Glutamatergic neuron (in vitro differentiated cells): ENCODE measurements around the gene LDLRAD4. TPM values are rescaled to one million over a fixed set of nuclear protein-coding genes. Genes with fewer than 3 reads are reported as not detected.

Experiments used
- DNase-seq: peaks from one replicate; pipeline ENCODE4 v3.0.0; 2022
- H3K27ac Mint-ChIP-seq: one replicate; pipeline ENCODE4 v1.8.0; 2020; ENCODE audit warnings: mild to moderate bottlenecking, mixed read lengths, inconsistent platforms; ENCODE audit not compliant: unreplicated experiment
- H3K27me3 Mint-ChIP-seq: one replicate; pipeline ENCODE4 v1.8.0; 2020; ENCODE audit warnings: mild to moderate bottlenecking, moderate library complexity, mixed read lengths, inconsistent platforms; ENCODE audit not compliant: unreplicated experiment
- H3K36me3 Mint-ChIP-seq: one replicate; pipeline ENCODE4 v1.8.0; 2020; ENCODE audit warnings: mild to moderate bottlenecking, mixed read lengths, inconsistent platforms; ENCODE audit not compliant: unreplicated experiment
- H3K4me1 Mint-ChIP-seq: one replicate; pipeline ENCODE4 v1.8.0; 2020; ENCODE audit warnings: mild to moderate bottlenecking, low read depth, mixed read lengths, inconsistent platforms; ENCODE audit not compliant: unreplicated experiment
- H3K4me3 Mint-ChIP-seq: one replicate; pipeline ENCODE4 v1.8.0; 2020; ENCODE audit warnings: mild to moderate bottlenecking, mixed read lengths, inconsistent platforms; ENCODE audit not compliant: unreplicated experiment
- H3K9me3 Mint-ChIP-seq: one replicate; pipeline ENCODE4 v1.8.0; 2020; ENCODE audit warnings: mild to moderate bottlenecking, moderate library complexity, mixed read lengths, inconsistent platforms; ENCODE audit not compliant: unreplicated experiment
- total RNA-seq: library from RNA; stranded (reverse); fragmentation: NEBNext Ultra II Directional; extraction: Animal tissue kit (Norgen Biotek cat#: 25700); gene quantifications from one replicate; pipeline ENCODE4 v1.2.1, GENCODE V29; 2021; ENCODE audit not compliant: unreplicated experiment
- TF ChIP-seq, protein P1 (sequence below): fragments of 200-600 bp; sonication (generic); IDR thresholded peaks from one replicate; pipeline ENCODE4 v1.5.0; 2021; ENCODE audit not compliant: partially characterized antibody, unreplicated experiment

Gene LDLRAD4
- total RNA-seq, 1 donor from 2014 or later = 0.29 TPM

DNA sequence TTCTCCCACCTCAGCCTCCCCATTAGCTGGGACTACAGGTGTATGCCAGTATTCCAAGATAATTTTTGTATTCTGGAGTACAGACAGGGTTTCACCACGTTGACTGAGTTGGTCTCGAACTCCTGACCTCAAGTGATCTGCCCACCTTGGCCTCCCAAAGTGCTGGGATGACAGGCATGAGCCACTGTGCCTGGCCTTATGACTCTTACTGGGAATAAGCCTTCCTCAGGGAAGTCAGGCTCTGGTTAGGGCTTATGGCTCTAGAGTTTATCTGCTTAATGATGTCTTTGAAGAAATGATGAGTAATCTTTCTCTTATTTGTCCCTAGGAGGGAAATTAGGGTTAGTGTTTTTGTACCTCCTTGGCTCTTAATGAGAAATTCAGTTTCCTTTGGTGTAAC is 320.1 kb downstream of the LDLRAD4 start:
- DNase-seq = no peak
- Mint-ChIP-seq H3K4me1 (no peaks in the 10 kb centered on the region), H3K36me3 (no peaks in the 10 kb centered on the region), H3K27me3 (no peaks in the 10 kb centered on the region), H3K4me3 (no peak overlapping the region), H3K9me3 (no peaks in the 10 kb centered on the region), H3K27ac (no peak overlapping the region)
- TF ChIP-seq, protein P1, sequence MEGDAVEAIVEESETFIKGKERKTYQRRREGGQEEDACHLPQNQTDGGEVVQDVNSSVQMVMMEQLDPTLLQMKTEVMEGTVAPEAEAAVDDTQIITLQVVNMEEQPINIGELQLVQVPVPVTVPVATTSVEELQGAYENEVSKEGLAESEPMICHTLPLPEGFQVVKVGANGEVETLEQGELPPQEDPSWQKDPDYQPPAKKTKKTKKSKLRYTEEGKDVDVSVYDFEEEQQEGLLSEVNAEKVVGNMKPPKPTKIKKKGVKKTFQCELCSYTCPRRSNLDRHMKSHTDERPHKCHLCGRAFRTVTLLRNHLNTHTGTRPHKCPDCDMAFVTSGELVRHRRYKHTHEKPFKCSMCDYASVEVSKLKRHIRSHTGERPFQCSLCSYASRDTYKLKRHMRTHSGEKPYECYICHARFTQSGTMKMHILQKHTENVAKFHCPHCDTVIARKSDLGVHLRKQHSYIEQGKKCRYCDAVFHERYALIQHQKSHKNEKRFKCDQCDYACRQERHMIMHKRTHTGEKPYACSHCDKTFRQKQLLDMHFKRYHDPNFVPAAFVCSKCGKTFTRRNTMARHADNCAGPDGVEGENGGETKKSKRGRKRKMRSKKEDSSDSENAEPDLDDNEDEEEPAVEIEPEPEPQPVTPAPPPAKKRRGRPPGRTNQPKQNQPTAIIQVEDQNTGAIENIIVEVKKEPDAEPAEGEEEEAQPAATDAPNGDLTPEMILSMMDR = no peak

DNA sequence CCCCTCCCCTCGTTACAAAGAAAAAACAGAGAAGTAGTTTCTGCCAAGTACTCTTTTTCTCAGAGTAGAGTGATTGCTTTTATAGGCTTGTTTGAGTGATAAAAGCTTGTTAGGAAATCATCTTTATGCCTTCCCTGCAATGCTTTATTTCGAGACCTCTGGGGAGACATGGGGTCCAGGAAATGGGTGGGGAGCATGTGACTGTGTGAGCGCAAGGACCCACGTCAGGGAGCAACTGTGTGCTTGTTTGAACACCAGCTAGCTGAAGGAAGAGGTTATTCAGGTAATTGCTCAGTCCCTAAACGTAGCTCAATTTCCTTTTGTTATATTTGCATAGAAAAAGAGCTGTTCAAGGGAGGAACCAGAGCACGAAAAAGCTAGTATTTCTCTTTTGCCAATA is 320.5 kb downstream of the LDLRAD4 start:
- Mint-ChIP-seq H3K4me3 (no peak overlapping the region), H3K4me1 (no peaks in the 10 kb centered on the region), H3K36me3 (no peaks in the 10 kb centered on the region), H3K27ac (no peak overlapping the region), H3K9me3 (no peaks in the 10 kb centered on the region), H3K27me3 (no peaks in the 10 kb centered on the region)
- DNase-seq = no peak
- TF ChIP-seq, protein P1 = no peak

DNA sequence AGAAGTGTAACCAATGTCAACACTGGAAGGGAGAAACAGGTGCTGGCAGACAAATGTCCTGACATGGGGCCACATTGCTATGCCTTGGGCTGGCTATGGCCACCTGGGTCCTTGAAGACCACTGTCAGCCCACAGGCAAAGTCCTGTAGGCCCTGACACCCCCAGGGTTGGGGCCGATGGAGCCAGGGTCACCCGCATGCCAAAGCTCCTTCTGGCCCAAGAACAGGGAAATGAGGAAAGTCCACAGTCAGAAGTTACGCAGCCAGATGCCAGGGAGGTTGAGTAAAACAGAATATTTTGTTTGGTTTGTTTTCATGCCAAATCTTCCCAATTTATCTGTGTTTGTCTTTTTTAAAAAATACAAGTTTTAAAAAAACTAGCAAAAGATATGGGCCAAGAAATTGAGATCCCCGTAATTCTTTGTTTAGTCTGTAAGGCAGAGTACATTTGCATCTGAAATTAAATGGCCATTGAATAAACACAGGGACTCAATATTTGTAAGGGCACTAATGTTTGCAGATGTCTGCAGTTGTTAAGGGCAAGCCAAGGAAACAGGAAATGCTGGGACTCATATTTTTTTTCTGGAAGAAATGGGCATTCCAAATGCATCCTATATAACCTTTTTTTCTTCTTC is 321.4 kb downstream of the LDLRAD4 start:
- no peak for DNase-seq
- H3K9me3 Mint-ChIP-seq = no peaks in the 10 kb centered on the region
- no peak overlapping the region for H3K27ac Mint-ChIP-seq
- no peak overlapping the region for H3K4me3 Mint-ChIP-seq
- H3K4me1 Mint-ChIP-seq = no peaks in the 10 kb centered on the region
- TF ChIP-seq, protein P1 = no peak
- H3K36me3 Mint-ChIP-seq = no peaks in the 10 kb centered on the region
- no peaks in the 10 kb centered on the region for H3K27me3 Mint-ChIP-seq

DNA sequence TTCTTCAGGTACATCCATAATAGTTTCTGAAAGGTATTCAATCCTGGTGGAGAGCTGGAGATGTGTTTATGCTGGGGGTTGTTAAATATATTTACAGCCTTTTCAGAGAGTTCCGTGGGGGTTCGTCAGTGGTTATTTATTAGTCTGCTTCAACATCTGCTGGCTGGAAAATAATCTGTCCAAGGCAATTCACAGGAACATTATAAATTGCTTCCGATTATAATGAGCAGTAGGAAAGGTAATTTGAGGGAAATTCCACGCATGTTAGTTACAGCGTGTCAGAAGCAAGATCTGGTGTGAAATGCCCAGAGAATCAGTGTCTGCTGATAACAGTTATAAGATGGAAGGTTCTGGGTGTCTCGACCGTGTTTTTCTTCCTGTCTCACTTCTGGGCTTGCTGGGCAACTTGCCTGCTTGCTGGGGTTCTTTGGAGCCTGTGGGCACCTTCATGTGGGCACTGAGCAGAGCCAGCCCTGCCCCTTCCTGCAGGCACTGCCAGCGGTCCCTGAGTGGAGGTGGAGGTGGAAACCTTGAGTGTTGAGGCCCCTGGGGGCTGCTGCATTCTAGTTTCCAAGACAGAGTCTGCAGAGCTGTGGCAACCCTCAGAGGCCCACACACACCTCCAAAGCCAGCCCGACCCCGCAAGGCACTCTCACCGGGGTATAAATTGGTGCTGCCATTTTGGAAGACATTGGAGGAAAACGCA is 322.1 kb downstream of the LDLRAD4 start:
- Mint-ChIP-seq H3K4me1 (no peaks in the 10 kb centered on the region), H3K27me3 (no peaks in the 10 kb centered on the region), H3K9me3 (no peaks in the 10 kb centered on the region), H3K27ac (no peak overlapping the region), H3K36me3 (no peaks in the 10 kb centered on the region), H3K4me3 (no peak overlapping the region)
- TF ChIP-seq, protein P1 = no peak
- DNase-seq = no peak
